ENCODE measurements around the gene MRPL10. TPM values are rescaled to one million over a fixed set of nuclear protein-coding genes. Genes with fewer than 3 reads are reported as not detected.

MRPL10 gene
- total RNA-seq, 2 experiments from 2014 or later: 66.7 to 70.0 TPM

DNA sequence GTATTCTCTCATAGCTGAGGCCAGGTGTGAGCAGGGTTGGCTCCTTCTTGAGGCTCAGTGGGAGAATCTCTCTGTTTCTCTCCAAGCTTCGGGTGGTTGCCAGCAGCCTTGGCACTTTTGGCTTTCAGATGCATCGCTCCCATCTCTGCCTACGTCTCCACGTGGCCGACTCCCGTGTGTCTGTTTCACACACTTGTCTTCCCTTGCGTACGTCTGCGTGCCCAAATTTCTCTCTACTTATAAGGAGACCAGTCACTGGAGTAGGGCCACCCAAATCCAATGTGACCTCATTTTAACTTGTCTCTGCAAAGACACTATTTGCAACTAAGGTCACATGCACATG lies 24.5 kb downstream of the MRPL10 start:
- intact Hi-C loops (cut with micrococcal nuclease): no loop called here
- Mint-ChIP-seq H3K4me1 (ENCODE audit: low read depth) (peaks cover 11% of the 10 kb centered on the region), H3K36me3 (ENCODE audit: low read depth) (peaks cover 7% of the 10 kb centered on the region), H3K27ac (no peak overlapping the region), H3K9me3 (no peaks in the 10 kb centered on the region), H3K27me3 (ENCODE audit: low read depth) (no peaks in the 10 kb centered on the region), H3K4me3 (no peak overlapping the region)
- CTCF ChIA-PET: no interaction called here
- DNase-seq: no peak

DNA sequence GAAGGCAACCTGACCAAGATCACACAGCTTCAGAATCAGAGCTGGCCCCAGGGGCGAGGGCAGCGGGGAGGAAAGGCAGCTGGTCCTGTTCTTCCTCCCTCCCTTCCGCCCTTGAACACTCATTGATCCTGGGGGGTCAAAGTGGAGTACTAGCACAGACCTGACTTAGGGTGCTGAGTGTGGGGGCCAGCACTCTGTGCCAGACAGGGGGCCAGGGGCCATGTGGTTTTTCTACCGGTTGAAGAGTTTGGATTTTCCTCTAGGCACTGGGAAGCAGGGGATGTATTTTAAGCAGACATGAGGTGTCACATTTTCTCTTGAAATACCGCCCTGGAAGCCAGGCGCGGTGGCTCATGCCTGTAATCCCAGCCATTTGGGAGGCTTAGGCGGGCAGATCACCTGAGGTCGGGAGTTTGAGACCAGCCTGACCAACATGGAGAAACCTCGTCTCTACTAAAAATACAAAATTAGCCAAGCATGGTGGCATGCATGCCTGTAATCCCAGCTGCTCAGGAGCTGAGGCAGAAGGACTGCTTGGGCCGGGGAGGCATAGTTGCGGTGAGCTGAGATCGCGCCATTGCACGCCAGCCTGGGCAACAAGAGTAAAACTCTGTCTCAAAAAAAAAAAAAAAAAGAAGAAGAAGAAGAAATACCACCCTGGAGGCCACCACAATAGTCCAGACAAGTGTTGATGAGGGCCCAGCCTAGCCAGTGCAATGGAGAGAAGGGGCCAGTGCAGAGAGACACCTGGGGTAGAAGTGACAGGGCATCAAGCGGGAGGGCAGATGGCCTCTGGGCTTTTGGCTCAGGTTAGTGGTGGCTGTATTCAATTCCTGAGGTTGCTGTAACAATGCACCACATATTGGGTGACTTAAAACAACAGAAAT lies 25.1 kb downstream of the MRPL10 start:
- intact Hi-C loops (cut with micrococcal nuclease): no loop called here
- peaks cover 1% of the 10 kb centered on the region for H3K36me3 Mint-ChIP-seq (ENCODE audit: low read depth)
- DNase-seq: no peak
- H3K27me3 Mint-ChIP-seq (ENCODE audit: low read depth): no peaks in the 10 kb centered on the region
- peaks cover 7% of the 10 kb centered on the region for H3K4me1 Mint-ChIP-seq (ENCODE audit: low read depth)
- no peak overlapping the region for H3K27ac Mint-ChIP-seq
- CTCF ChIA-PET: interaction anchor here (0.7 kb wide), 1 partner anchor 762 kb away, joined by 3 read pairs; no protein-coding TSS in a partner anchor
- H3K4me3 Mint-ChIP-seq: no peak overlapping the region
- no peaks in the 10 kb centered on the region for H3K9me3 Mint-ChIP-seq

DNA sequence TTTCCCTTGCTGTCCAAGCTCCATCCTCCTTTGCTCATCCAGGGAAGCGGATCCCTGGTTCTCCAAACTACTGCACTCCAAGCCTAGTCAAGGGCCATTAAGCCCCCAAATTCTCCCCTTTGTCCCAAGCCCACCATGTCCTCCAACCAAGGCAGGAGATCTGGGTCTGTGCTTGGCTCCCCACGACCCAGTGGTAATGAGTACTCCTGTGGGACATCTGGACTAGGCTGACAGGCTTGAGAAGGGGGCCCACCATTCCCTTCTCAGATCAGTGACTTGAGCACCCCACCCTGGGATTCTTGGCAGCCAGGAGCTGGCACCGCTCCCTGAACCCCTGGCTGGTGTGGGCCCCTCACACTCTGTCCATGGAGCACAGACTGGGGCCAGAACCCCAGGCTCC lies 26.9 kb downstream of the MRPL10 start:
- H3K27me3 Mint-ChIP-seq (ENCODE audit: low read depth): no peaks in the 10 kb centered on the region
- no peaks in the 10 kb centered on the region for H3K36me3 Mint-ChIP-seq (ENCODE audit: low read depth)
- peak; percentile 1 for DNase-seq
- CTCF ChIA-PET: interaction anchor here (0.8 kb wide), 1 partner anchor 18 kb away, joined by 3 read pairs; no protein-coding TSS in a partner anchor
- H3K4me3 Mint-ChIP-seq: no peak overlapping the region
- H3K9me3 Mint-ChIP-seq: no peaks in the 10 kb centered on the region
- no peak overlapping the region for H3K27ac Mint-ChIP-seq
- intact Hi-C loops (cut with micrococcal nuclease): loop anchor here (5.0 kb wide), 2 partner anchors 182 to 442 kb away; no protein-coding TSS in a partner anchor
- H3K4me1 Mint-ChIP-seq (ENCODE audit: low read depth): no peaks in the 10 kb centered on the region

DNA sequence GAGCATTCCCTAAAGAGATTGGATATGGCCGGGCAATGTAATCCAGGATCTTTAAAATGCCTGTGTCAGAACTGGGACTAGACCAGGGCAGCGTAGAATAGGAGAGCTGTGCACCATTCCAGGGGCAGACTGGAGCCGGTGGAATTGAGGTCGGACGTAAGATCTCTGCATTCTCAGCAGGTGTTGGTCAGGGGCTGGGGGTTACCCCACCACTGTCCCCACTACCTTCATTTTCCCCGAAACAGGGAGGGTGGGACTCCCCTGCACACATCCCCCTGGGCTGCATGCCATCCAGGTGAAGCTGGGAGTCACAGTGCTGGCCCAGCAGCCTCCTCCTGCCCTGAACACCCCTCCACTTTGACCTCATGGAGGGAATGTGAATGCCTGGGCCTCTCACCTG lies 27.6 kb downstream of the MRPL10 start:
- Mint-ChIP-seq H3K9me3 (no peaks in the 10 kb centered on the region), H3K4me1 (ENCODE audit: low read depth) (no peaks in the 10 kb centered on the region), H3K27ac (no peak overlapping the region), H3K27me3 (ENCODE audit: low read depth) (no peaks in the 10 kb centered on the region), H3K36me3 (ENCODE audit: low read depth) (no peaks in the 10 kb centered on the region), H3K4me3 (no peak overlapping the region)
- intact Hi-C loops (cut with micrococcal nuclease): loop anchor here (5.0 kb wide), 2 partner anchors 181 to 441 kb away; no protein-coding TSS in a partner anchor
- DNase-seq: peak; percentile 3
- CTCF ChIA-PET: interaction anchor here (0.6 to 0.8 kb wide), 2 partner anchors 17 to 274 kb away, joined by 3 read pairs; no protein-coding TSS in a partner anchor

DNA sequence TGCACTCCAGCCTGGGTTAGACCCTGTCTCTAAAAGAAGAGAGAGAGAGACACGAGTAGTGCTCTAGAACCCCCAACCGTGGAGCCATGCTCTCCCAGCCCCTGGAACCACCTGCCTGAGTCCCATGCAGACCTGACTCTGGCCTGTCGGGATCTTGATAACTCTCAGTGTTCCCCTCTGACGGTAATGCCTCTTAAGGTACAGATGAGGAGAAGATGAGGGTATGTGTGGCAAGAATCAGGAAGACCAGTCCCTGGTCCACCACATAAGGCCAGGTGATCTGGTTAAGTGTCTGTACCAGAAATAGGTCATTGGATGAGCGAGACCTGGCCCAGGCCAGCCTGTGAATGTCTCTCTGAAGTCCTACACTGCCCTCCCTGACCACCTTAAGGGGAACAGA lies 28.1 kb downstream of the MRPL10 start:
- Mint-ChIP-seq H3K4me1 (ENCODE audit: low read depth) (no peaks in the 10 kb centered on the region), H3K4me3 (no peak overlapping the region), H3K9me3 (no peaks in the 10 kb centered on the region), H3K27me3 (ENCODE audit: low read depth) (no peaks in the 10 kb centered on the region), H3K36me3 (ENCODE audit: low read depth) (no peaks in the 10 kb centered on the region), H3K27ac (no peak overlapping the region)
- CTCF ChIA-PET: interaction anchor here (0.6 to 1.8 kb wide), 4 partner anchors 15 to 275 kb away, joined by 3 to 7 read pairs (median 3); no protein-coding TSS in a partner anchor
- DNase-seq: no peak
- intact Hi-C loops (cut with micrococcal nuclease): loop anchor here (5.0 kb wide), 2 partner anchors 181 to 441 kb away; no protein-coding TSS in a partner anchor

DNA sequence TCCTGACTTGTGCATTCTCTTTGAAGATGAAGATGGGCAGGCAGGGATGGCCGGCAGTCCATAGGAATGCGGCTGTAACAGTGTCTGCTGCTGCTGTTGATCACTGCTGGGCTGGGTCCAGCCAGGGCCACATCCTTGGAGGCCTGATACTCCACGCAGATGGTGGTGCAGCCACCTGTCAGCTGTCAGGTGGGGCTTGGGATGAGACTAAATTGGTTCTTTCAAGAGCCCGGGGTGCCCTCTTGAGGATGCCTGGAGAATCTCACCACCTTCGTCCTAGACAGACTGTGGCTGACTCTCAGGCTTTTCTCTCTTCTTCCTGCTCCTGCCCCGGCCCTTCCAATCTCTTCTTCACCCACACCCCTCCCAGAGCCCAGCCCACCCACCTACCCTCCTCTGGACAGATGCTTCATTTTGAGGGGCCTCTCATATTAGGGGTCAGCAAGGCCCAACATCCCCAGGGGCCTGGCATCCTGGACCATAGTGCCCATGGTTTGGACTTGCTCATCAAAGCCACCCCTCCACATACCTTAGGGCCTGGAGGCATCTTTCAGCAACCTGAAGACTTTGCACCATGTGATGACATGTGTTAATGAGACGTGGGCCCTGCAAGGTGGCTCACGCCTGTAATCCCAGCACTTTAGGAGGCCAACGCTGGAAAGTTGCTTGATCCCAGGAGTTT lies 28.9 kb downstream of the MRPL10 start:
- no peaks in the 10 kb centered on the region for H3K27me3 Mint-ChIP-seq (ENCODE audit: low read depth)
- no peaks in the 10 kb centered on the region for H3K4me1 Mint-ChIP-seq (ENCODE audit: low read depth)
- no peaks in the 10 kb centered on the region for H3K36me3 Mint-ChIP-seq (ENCODE audit: low read depth)
- H3K4me3 Mint-ChIP-seq: no peak overlapping the region
- CTCF ChIA-PET: interaction anchor here (0.7 to 1.9 kb wide), 15 partner anchors 9 to 253 kb away, joined by 3 to 10 read pairs (median 3); partner anchors contain the start of gene TBX21
- H3K9me3 Mint-ChIP-seq: no peaks in the 10 kb centered on the region
- intact Hi-C loops (cut with micrococcal nuclease): loop anchor here (1.0 to 5.0 kb wide), 4 partner anchors 26 to 440 kb away; no protein-coding TSS in a partner anchor
- H3K27ac Mint-ChIP-seq: no peak overlapping the region
- peak; percentile 73 for DNase-seq

DNA sequence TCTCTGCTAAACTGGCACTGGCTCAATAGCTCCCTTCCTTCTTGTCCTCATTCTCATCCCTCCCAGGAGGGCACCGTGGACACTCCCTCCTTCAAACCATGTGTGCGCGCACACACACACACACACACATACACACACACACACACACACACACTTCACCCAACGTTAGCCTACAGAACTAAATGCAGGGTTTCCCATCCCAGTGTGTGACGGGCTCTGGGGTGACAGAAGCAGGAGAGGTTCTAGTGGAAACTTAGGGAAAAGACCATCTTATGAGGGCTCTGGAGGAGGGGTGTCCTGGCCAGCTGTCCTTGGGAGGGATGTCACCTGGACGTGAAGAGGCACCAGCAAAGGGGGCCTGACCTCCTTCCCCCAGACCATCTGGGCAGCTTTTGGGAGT lies 29.4 kb downstream of the MRPL10 start:
- no peak overlapping the region for H3K4me3 Mint-ChIP-seq

DNA sequence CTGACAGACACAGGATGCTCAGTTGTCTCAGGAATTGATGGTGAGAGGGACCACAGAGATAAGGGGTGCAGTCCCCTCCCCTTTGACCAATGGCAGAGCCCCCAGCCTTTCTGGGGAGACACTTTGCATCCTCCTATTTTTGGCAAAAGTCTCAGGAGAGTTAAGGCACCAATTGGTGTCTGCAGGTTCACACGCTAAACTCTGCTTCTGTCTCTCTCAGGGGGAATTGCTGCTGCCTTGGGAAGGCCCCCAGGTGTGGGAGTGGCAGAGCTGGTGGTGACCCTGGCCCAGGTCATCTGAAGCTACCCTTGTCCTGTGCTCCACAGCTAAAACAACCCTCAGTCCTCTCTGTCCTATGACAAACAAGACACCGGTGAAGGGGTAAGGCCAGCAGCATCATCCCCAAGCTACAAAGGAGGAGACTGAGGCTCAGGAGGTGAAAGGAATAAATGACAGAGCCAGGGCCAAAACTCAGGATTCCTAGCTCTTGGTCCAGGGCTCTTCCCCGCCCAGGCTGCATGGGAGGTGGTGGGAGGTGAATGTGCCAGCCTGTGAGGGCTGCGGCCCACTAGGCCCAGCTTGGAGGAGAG lies 30.1 kb downstream of the MRPL10 start:
- intact Hi-C loops (cut with micrococcal nuclease): loop anchor here (5.0 kb wide), 2 partner anchors 179 to 439 kb away; no protein-coding TSS in a partner anchor
- Mint-ChIP-seq H3K27ac (no peak overlapping the region), H3K36me3 (ENCODE audit: low read depth) (no peaks in the 10 kb centered on the region), H3K4me3 (no peak overlapping the region), H3K27me3 (ENCODE audit: low read depth) (no peaks in the 10 kb centered on the region), H3K9me3 (no peaks in the 10 kb centered on the region), H3K4me1 (ENCODE audit: low read depth) (no peaks in the 10 kb centered on the region)
- CTCF ChIA-PET: interaction anchor here (0.6 to 1.9 kb wide), 19 partner anchors 8 to 238 kb away, joined by 3 to 10 read pairs (median 3); partner anchors contain the start of gene TBX21
- DNase-seq: peak; percentile 2

More for the DNA sequence above, 29.4 kb downstream of the MRPL10 start:
- H3K27ac Mint-ChIP-seq: no peak overlapping the region
- H3K27me3 Mint-ChIP-seq (ENCODE audit: low read depth): no peaks in the 10 kb centered on the region
- intact Hi-C loops (cut with micrococcal nuclease): loop anchor here (1.0 to 5.0 kb wide), 4 partner anchors 26 to 440 kb away; no protein-coding TSS in a partner anchor
- no peaks in the 10 kb centered on the region for H3K36me3 Mint-ChIP-seq (ENCODE audit: low read depth)
- peak; percentile 2 for DNase-seq
- H3K9me3 Mint-ChIP-seq: no peaks in the 10 kb centered on the region
- H3K4me1 Mint-ChIP-seq (ENCODE audit: low read depth): no peaks in the 10 kb centered on the region
- CTCF ChIA-PET: interaction anchor here (0.6 to 1.9 kb wide), 18 partner anchors 9 to 252 kb away, joined by 3 to 10 read pairs (median 4); partner anchors contain the start of gene TBX21

DNA sequence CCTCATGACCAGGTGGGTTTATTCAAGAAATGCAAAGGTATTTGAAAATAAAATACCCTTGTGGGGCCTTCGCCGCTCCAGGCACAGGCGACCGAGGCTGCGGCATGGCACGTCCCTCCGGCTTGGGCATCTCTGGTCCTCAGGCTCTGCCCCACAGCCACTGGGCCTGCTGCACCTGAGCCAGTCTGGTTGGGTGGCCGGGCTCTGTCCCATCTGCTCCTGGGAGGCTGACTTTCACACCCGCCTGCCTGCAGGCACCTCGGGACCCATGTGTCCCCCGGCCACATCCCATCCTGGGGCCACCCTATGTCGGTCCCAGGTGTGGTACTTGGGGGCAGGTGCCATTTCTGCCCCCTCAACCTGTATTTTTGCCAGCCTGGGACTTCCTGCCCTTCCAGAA lies 30.7 kb downstream of the MRPL10 start:
- intact Hi-C loops (cut with micrococcal nuclease): loop anchor here (5.0 kb wide), 2 partner anchors 178 to 438 kb away; no protein-coding TSS in a partner anchor
- CTCF ChIA-PET: interaction anchor here (0.6 to 1.9 kb wide), 7 partner anchors 22 to 238 kb away, joined by 3 to 10 read pairs (median 5); no protein-coding TSS in a partner anchor
- Mint-ChIP-seq H3K4me1 (ENCODE audit: low read depth) (no peaks in the 10 kb centered on the region), H3K36me3 (ENCODE audit: low read depth) (no peaks in the 10 kb centered on the region), H3K27me3 (ENCODE audit: low read depth) (no peaks in the 10 kb centered on the region), H3K9me3 (no peaks in the 10 kb centered on the region), H3K4me3 (no peak overlapping the region), H3K27ac (no peak overlapping the region)
- no peak for DNase-seq

DNA sequence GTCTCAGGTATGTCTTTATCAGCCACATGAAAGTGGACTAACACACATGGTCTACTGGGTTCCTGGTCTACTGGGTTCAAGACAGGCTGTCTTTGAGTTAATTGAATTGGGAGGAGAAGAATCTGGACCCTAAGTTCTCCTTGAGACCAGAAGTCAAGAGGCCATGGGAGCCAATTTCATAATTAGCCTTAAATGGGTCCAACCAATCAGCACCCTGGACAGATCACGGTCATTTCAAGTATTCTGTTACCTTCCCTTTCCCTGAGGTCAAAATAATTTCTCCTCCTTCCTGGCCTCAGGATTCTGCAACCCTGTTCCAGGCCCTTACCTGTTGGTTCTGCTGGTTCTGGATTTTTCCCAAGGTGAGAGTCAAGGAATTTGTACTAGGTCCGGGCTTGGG lies 33.5 kb downstream of the MRPL10 start:
- H3K9me3 Mint-ChIP-seq: no peaks in the 10 kb centered on the region
- no peaks in the 10 kb centered on the region for H3K36me3 Mint-ChIP-seq (ENCODE audit: low read depth)
- DNase-seq: peak; percentile 20
- H3K27me3 Mint-ChIP-seq (ENCODE audit: low read depth): peaks cover 9% of the 10 kb centered on the region
- intact Hi-C loops (cut with micrococcal nuclease): no loop called here
- no peak overlapping the region for H3K4me3 Mint-ChIP-seq
- no peak overlapping the region for H3K27ac Mint-ChIP-seq
- no peaks in the 10 kb centered on the region for H3K4me1 Mint-ChIP-seq (ENCODE audit: low read depth)
- CTCF ChIA-PET: interaction anchor here (0.6 kb wide), 1 partner anchor 166 kb away, joined by 3 read pairs; no protein-coding TSS in a partner anchor

DNA sequence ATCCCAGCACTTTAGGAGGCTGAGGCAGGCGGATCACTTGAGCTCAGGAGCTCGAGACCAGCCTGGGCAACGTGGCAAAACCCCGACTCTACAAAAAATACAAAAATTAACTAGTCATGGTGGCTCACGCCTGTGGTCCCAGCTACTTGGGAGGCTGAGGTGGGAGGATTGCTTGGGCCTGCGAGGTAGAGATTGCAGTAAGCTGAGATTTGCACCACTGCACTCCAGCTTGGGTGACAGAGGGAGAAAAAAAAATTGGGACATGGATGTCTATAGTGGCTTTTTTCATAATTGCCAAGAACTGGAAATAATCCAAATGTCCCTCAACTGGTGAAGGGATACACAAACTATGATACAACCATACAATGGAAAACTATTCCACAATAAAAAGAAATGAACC lies 38.4 kb downstream of the MRPL10 start:
- H3K36me3 Mint-ChIP-seq (ENCODE audit: low read depth): no peaks in the 10 kb centered on the region
- no peak for DNase-seq
- H3K4me1 Mint-ChIP-seq (ENCODE audit: low read depth): peaks cover 5% of the 10 kb centered on the region
- H3K4me3 Mint-ChIP-seq: no peak overlapping the region
- H3K9me3 Mint-ChIP-seq: no peaks in the 10 kb centered on the region
- peaks cover 40% of the 10 kb centered on the region for H3K27me3 Mint-ChIP-seq (ENCODE audit: low read depth)
- intact Hi-C loops (cut with micrococcal nuclease): no loop called here
- CTCF ChIA-PET: interaction anchor here (1.0 to 1.3 kb wide), 3 partner anchors 9 to 129 kb away, joined by 3 to 5 read pairs (median 4); no protein-coding TSS in a partner anchor
- no peak overlapping the region for H3K27ac Mint-ChIP-seq

Measured in activated naive CD4-positive, alpha-beta T cell treated with anti-CD3 and anti-CD28 coated beads for 36 hours (primary cell).